GM19372 (cell line): ENCODE results near the gene HYLS1.
A peak's percentile ranks its signal among the peaks of the same experiment; 100 is the strongest.
"Not testable (repeated sequence)": the region's sequence is repeated elsewhere in the genome, so short reads cannot be mapped to it uniquely, and the experiment has no call there.

ENCODE experiments used
- ATAC-seq: cut with Tn5 transposase; IDR thresholded peaks from one replicate; pipeline ENCODE4 v1.9.1; 2021; ENCODE audit warnings: mild to moderate bottlenecking, low read depth, moderate library complexity; ENCODE audit not compliant: unreplicated experiment

Gene HYLS1

GRCh38 chr11:125902927-125903710, 15.7 kb downstream of the HYLS1 start, which contains the start of gene PUS3:
PUS3 (minus strand) TSS chr11:125903206; CDS start chr11:125896284, 6,922 bp downstream.
- ATAC-seq = peak; percentile 99

GRCh38 chr11:125903711-125904659, 16.5 kb downstream of the HYLS1 start, which contains the start of gene DDX25:
DDX25 (plus strand) TSS chr11:125904508; CDS start chr11:125904518, 10 bp downstream.
- ATAC-seq = no peak

- ATAC-seq = no peak
Measured at GRCh38 chr11:125904678-125905077, 17.2 kb downstream of the HYLS1 start.

GRCh38 chr11:125910226-125910849, 22.9 kb downstream of the HYLS1 start:
- no peak for ATAC-seq

- not testable (repeated sequence) for ATAC-seq
Measured at GRCh38 chr11:125914601-125915000, 27.1 kb downstream of the HYLS1 start.

GRCh38 chr11:125916683-125917347, 29.3 kb downstream of the HYLS1 start:
- no peak for ATAC-seq

- ATAC-seq = no peak
Measured at GRCh38 chr11:125918140-125918840, 30.8 kb downstream of the HYLS1 start.

- no peak for ATAC-seq
Measured at GRCh38 chr11:125921042-125921441, 33.6 kb downstream of the HYLS1 start.

- no peak for ATAC-seq
Measured at GRCh38 chr11:125922156-125922555, 34.7 kb downstream of the HYLS1 start.

GRCh38 chr11:125923012-125923579, 35.6 kb downstream of the HYLS1 start:
- ATAC-seq = no peak

- ATAC-seq = no peak
Measured at GRCh38 chr11:125923633-125924032, 36.2 kb downstream of the HYLS1 start.

GRCh38 chr11:125924384-125925007, 37.0 kb downstream of the HYLS1 start:
- ATAC-seq = no peak

GRCh38 chr11:125925247-125925740, 37.8 kb downstream of the HYLS1 start:
- ATAC-seq = no peak

- ATAC-seq = no peak
Measured at GRCh38 chr11:125925804-125926203, 38.3 kb downstream of the HYLS1 start.

- no peak for ATAC-seq
Measured at GRCh38 chr11:125926682-125927081, 39.2 kb downstream of the HYLS1 start.

GRCh38 chr11:125929445-125930075, 42.1 kb downstream of the HYLS1 start:
- no peak for ATAC-seq

- ATAC-seq = no peak
Measured at GRCh38 chr11:125930076-125930450, 42.6 kb downstream of the HYLS1 start.

- no peak for ATAC-seq
Measured at GRCh38 chr11:125931116-125931515, 43.6 kb downstream of the HYLS1 start.
